ENCODE data around the gene TLR4.

TLR4 gene

DNA sequence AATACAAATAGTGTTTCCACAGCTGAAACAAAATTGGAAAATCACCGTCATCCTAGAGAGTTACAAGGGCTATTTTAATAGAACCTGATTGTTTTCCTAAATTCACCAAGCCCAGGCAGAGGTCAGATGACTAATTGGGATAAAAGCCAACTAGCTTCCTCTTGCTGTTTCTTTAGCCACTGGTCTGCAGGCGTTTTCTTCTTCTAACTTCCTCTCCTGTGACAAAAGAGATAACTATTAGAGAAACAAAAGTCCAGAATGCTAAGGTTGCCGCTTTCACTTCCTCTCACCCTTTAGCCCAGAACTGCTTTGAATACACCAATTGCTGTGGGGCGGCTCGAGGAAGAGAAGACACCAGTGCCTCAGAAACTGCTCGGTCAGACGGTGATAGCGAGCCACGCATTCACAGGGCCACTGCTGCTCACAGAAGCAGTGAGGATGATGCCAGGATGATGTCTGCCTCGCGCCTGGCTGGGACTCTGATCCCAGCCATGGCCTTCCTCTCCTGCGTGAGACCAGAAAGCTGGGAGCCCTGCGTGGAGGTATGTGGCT lies at the start of gene TLR4:
Gene TLR4 (plus strand): TSS at position 380 of the 552 bp plus-strand sequence. CDS start 70 bp downstream, at position 450.
- no peak for DNase-seq (ENCODE audit: low read depth)

DNA sequence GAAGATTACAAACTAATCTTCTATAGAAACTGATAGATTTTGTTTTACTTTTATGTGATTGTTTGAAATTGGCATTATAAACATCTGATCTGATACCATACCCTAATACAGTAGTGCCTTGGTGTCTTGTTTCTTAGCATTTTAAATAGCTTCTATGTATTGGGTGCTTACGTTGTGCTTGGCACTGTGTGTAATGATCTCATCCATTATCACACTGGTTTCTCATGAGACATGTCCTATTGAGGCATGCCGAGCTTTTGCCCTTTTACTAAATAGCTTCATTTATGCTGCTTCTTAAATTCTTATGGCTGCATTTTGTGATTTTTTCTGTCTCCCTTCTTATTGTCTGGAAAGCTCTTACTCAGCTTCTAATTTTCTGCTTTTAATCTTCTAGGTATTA lies 48.2 kb upstream of the TLR4 start:
- no peak for DNase-seq (ENCODE audit: low read depth)

DNA sequence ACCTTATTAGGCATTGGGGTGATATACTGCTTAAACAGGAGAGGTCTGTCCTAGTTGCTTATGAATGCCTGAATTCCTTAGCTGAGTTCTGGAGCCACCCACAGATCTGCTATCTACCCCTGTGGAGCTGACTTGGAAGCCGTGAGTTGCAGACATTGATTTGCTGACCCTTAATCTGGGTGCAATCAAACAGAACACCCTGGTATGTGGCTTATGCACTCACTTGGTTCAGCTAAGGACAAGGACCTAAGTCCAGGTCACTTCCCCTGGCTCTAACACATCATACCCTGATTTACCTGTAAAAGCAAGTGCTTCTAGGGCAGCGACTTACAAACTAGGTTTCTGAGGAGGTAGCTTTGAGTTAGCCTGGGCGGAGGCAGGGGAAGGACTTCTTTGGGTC lies 41.6 kb upstream of the TLR4 start:
- no peak for DNase-seq (ENCODE audit: low read depth)

DNA sequence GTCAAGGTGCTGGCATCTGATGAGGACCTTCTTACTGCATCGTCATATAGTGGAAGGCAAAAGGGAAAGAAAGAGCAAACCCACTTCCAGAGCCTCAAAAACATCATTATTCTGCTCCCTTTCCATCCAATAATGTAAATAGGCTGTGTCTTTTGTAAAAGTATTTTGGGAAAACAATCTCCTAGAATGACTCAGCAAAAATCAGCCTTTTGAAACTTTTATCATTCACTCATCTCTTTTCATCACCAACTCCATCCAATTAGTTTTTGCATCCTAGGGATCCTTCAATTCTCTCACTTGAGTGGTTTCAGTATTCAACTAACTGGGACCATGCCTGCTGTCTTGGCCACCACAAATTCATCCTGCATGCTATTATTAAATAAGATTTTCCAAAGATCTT lies 39.8 kb upstream of the TLR4 start:
- no peak for DNase-seq (ENCODE audit: low read depth)

DNA sequence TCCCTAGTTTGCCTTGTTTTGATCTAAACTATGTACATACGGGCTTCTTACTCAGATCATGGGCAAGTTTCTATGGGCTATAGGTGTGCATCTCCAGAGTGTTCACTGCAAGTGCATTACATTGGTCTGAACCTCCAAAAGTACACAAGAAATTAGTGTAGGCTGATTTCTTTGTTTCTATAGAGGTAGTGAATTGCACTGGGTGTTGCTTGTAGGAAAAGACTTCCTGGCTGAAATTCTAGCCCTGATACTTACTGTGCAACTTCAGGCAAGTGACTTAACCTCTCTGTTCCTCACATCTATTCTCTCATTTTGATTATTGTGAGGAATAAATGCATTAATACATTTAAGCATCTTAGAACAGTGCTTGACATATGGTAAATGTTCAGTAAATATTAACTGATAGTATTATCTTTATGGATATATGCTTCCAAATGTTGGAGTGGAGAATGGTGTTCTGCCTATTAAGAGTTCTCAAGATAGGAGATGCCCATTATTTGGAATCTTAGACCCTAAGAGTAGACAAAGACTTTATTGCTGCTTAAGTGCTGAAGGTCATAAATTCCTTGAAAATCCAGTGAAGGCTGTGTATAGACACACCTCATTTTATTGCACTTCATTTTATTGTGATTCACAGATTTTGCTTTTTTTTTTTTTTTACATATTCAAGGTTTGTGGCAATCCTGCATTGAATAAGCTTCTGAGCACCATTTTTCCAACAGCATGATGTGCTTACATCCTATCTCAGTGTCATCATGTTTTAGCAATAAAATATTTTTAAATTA lies 38.4 kb upstream of the TLR4 start:
- no peak for DNase-seq (ENCODE audit: low read depth)

DNA sequence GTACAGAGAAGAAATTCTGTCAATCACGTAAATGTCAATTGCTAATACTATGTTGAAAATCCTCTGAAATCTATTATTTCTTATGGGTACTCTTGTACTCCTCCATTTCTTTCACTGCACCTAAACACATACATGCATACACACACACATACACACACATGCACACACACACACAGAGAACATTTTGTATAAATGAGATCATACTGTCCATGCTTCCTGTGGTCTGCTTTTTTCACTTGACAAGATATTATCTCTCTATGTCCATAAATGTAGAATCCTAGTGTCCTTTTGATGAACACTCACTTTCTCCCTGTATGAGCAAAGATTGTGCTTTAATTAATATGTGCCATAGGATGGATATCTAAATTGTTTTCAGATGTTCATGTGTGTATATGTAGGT lies 32.7 kb upstream of the TLR4 start:
- no peak for DNase-seq (ENCODE audit: low read depth)

DNA sequence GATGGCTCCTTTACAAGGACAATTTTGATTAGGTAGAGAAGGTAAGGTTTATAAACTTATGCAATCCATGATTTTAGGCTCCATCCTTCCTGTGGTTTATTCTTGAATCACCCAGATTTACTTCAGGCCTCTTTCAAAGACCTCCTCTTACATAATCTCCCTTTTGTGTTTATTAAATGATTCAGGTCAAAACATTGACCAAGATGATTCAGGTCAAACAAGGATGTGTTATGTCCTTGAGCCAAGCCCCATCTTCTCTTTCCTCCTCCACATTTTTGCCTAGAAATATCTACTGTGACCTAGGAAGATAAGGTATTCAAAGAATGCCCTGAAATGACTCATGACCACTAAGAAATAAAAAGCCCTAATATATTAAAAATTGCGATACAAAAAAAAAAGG lies 31.8 kb upstream of the TLR4 start:
- no peak for DNase-seq (ENCODE audit: low read depth)

DNA sequence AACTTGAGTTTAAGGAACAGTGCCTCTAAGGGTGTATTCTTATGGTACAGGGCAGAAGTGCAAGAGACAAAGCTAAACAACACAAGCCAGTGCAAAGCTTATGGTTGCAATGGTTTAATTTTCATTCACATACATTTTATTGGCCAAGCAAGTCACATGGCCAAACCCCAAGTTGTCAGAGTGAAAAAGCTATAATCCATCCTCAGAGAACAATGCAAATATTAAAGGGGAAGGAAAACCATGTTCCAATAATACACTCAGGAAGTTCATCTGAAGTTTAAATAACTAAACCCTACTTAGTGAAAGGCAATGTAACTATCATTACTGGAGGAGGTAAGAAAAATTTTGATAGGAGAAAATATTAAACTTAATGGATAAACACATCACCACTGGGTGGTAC lies 26.6 kb upstream of the TLR4 start:
- no peak for DNase-seq (ENCODE audit: low read depth)

DNA sequence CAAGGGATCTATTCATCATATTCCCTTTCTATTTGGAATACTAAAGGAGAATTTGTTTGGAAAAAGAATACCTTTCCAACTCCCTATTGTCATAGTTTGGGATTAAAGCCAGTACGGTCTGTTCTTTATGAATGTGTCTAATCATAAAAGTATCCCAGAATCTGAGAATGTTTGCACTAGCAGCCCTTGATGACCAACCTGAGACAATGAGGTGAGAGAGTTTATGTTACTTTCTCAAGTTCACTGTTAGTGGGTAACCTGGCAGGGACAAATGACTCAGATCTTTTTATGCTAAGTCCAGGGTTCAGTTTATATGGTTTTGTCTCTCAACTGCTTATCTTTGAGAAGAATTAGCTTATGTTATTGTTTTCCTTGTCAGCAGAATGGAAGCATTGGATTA lies 25.3 kb upstream of the TLR4 start:
- DNase-seq (ENCODE audit: low read depth): no peak

DNA sequence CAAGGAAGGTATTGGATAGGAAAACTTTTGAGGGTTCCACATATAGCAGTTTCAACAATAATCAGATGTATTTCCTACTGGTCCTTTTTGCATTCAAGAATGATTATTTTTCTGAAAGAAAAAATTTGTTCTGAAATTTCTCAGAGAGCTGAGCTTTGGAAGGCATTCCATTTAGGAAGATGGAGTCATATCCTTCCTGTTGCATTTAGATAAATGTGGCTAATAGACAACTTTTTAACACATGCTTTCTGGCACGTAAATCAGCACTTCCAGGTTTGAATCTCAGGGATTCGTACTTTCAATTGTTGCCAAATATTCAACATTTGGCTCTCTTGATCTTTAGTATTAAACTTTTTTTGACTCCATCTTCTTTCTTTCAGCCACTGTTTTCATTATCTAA lies 24.8 kb upstream of the TLR4 start:
- DNase-seq (ENCODE audit: low read depth): no peak

DNA sequence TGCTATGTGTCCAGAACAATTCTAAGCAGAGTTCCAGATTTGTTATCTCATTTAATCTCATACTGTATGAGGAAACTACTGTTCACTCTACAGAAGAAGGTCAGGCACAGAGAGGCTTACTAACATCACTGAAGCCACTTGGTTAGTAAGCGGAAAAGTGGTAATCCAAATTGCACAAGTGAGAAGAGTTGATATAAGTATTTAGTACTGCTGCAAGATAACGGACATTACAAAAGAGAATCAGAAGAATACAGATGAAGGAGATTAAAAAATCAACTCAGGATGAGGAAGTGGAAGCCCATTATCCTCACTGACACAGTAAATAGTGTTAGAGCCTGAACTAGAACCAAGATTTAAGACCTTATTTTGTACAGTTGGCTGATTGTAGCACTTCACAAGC lies 22.3 kb upstream of the TLR4 start:
- DNase-seq (ENCODE audit: low read depth): no peak

DNA sequence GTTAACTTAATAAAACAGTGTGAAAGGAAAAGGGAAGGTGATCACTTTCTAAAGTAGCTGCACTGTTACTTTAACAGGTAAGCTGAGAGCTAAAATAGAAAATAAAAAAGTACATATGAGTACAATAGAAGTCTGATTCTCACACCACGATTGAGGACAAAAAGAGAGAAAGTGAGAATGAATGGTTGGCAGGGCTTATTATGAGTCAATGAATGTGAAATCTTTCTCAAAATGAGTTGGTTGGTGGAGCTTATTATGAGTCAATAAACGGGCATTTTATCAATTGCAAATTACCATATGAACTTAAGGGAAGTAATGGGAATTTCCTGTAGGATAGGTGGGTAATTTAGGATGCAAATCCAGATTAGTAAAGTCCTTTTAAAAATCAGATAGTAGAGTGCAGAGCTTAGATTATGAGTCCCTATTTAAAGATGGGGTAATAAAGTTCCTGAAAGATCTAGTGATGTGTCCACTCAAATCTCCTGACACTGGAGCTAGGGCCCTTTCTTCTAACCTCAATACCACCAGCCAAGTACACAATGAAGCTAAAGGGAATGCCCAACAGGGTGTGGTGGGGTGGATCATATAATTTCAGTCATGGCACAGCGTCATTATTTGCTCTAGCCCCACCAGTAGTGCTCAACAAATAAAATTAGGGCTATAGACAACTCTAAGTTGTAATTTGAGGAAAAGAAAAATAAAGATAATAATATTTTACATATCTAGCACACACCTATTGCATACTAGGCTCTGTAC lies 21.1 kb upstream of the TLR4 start:
- no peak for DNase-seq (ENCODE audit: low read depth)

DNA sequence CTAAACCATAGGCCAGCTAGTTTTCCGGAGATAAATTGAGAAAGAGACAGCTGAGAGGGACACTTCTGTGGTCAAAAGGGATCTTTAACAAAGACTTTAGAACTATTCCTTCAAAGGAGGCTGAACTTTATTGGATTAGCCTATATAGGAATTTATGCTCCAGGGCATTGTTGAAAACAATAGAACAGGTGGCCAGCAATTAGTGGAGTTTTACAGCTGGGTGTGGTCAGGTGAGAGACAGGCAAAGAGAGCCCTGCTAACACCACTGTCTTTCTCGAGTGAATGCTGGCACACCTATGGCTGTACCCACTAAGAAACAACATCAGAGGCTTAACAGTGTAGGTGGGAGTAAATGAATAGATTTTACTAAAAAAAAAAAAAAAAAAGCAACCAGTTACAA lies 16.7 kb upstream of the TLR4 start:
- DNase-seq (ENCODE audit: low read depth): no peak

DNA sequence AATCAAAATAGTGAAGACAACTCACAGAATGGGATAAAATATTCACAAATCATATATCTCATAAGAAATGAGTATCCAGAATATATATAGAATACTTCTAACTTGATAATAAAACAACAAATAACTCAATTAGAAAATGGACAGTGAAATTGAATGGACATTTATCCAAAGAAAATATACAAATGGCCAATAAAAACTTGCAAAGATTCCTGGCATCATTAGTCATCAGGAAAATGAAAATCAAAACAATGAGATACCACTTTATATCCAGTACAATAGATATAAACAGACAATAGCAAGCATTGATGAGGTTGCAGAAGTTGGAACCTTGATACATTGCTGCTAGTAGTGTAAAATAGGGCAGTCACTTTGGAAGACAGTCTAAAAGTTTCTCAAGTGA lies 12.8 kb upstream of the TLR4 start:
- no peak for DNase-seq (ENCODE audit: low read depth)

DNA sequence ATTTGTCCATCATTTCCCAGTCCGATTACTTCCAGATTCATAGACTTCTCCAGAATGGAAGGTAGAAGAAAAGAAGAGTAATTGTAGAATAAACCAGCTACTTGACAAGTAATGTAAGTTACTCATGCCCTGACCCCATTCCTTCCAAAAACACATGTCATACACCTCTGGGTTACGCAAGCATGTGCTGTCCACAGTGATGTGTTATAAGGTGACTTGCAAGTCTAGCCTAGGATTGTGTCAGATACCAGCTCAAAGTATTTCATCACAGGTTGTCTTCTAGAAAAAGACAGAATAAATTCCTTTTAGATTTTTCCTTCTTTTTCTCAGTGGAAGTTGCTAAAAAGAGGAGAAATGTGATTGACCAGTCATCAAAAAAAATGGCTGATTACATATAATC lies 8.0 kb upstream of the TLR4 start:
- no peak for DNase-seq (ENCODE audit: low read depth)

DNA sequence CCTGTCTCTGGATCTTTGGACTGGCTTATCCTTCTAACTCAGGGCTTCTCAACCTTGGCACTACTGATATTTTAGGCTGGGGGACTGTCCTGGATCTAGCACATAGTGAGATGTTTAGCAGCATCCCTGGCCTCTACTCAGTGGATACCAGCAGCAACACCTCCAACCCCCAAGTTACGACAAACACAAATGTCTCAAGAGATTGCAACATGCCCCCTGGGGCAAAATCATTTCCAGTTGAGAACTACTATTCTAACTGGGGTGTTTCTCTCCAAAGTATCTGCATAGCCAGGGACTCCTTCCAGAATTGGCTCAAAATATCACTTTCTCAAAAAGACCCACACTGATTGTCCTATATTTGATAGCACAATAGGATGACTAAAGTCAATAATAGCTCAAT lies 7.2 kb upstream of the TLR4 start:
- DNase-seq (ENCODE audit: low read depth): no peak

DNA sequence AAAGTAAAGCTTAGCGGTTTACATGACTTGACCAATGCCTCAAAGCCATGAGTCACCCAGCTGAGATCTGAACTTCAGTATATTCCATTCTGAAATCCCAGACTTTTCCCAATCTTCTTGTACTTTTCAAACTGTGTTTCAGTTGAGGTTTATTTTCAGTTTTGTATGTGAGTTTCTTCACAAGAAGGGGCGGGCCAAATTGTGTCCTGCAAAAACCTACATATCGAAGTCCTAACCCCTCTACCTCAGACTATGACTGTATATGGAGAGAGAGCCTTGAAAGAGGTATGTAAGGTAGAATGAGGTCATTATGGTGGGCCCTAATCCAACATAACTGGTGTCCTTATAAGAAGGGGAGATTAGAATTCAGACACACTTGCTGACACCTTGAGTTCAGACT lies 666 bp upstream of the TLR4 start:
- DNase-seq (ENCODE audit: low read depth): no peak

DNA sequence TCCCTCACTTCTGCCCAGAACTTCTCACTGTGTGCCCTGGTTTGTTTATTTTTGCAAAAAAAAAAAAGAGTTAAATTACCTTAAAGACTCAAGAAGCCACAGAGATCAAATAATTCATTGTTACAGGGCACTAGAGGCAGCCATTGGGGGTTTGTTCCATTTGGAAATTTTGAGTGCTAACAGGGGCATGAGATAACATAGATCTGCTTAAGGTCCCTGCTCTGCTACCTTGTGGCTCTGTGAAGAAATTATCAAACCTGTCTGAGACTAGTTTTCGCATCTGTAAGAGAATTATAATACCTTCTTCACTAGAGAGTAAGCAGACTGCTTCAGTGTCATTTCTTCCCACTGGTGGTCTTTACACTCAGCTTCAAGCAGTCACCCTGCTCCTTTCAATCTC lies 394 bp downstream of the TLR4 start:
- DNase-seq (ENCODE audit: low read depth): no peak

DNA sequence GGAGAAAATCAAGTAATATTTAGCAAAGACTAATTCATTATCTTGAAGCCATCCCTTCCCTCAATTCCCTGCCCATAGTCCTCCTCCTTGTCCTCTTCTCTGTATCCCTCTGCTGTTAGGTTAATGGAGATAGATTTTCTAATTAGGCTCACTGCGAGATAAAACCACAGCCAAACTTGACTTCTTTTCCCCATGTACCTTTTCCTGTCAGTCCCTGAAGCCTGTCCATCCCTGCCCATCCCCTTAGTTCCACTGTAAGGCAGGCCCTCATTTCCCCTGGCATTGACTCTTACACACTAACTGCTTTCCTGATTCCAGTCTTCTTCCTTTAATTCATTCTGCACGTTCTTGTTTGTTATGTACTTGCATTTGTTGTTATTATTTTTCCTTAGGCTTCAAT lies 1.2 kb downstream of the TLR4 start:
- no peak for DNase-seq (ENCODE audit: low read depth)

DNA sequence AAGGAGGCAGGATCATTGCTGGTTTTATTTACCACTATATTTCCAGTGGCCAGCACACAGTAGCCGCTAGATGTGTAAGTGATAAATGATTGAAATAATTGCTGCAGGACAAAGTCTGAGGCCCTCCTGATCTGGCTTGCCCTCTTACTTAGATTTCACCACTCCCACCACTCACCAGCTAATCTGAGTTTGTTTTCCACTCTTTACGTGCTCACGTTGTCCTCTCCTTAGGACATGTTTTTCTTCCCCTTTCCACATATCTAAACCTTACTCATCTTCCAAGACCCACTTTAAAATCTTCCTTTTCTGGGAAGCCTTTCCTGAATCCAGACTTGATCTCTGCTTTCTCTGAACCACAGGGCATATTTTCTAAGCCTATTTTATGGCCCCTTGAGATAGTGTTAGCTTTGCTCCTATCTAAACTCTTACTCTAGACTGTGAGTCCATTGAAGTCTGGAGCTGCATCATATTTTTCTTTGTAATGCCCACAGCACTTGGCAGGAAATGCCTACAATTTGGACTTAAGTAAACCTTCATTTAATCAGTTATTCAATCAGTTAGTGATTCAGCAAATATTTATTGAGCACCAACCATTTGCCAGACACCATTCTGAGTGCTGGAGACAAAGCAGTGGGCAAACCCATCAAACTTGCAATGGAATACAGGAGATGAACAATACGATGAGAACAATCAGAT lies 2.4 kb downstream of the TLR4 start:
- no peak for DNase-seq (ENCODE audit: low read depth)

DNA sequence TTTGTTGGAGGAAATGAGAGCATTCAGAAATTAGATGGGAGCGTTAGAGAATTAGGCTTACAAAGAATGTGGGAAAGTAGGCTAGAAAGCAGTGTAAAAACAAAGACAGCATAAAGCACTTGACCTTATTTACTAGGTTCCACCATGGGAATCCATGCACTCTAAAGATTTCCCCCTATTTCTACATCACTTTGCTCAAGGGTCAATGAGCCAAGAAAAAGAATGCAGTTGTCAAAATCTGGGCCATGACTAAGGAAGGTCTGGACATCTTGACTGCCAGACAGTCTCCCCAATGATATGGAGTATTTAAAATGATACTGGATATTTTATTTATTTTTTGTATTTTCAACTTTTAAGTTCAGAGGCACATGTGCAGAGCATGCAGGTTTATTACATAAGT lies 3.4 kb downstream of the TLR4 start:
- DNase-seq (ENCODE audit: low read depth): no peak

DNA sequence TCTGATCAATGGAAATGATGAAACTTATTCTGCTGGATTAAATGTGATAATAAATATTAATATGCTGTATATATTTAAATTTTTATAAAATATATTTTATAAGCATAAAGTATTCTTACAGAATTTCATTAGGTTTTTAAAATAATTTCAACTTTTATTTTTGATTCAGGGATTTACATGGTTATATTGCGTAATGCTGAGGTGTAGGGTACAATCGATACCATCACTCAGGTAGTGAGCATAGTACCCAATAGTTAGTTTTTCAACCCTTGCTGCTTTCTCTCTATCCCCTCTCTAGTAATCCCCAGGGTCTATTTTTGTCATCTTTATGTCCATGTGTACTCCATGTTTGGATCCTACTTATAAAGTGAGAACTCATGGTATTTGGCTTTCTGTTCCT lies 5.7 kb downstream of the TLR4 start:
- DNase-seq (ENCODE audit: low read depth): no peak

DNA sequence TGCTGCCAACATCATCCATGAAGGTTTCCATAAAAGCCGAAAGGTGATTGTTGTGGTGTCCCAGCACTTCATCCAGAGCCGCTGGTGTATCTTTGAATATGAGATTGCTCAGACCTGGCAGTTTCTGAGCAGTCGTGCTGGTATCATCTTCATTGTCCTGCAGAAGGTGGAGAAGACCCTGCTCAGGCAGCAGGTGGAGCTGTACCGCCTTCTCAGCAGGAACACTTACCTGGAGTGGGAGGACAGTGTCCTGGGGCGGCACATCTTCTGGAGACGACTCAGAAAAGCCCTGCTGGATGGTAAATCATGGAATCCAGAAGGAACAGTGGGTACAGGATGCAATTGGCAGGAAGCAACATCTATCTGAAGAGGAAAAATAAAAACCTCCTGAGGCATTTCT lies 10.1 kb downstream of the TLR4 start:
- DNase-seq (ENCODE audit: low read depth): no peak
